Stimulated activated CD8-positive, alpha-beta memory T cell treated with anti-CD3 and anti-CD28 coated beads, Interleukin-12 subunit alpha, Interleukin-12 subunit beta, amount 100 ng/mL, for 1 hour (primary cell): Measurements from ENCODE around the gene METTL25.

Source experiments
- DNase-seq: peaks from one replicate; pipeline ENCODE4 v3.0.0-alpha.2; 2020; ENCODE audit warnings: low read depth

METTL25 gene

DNA sequence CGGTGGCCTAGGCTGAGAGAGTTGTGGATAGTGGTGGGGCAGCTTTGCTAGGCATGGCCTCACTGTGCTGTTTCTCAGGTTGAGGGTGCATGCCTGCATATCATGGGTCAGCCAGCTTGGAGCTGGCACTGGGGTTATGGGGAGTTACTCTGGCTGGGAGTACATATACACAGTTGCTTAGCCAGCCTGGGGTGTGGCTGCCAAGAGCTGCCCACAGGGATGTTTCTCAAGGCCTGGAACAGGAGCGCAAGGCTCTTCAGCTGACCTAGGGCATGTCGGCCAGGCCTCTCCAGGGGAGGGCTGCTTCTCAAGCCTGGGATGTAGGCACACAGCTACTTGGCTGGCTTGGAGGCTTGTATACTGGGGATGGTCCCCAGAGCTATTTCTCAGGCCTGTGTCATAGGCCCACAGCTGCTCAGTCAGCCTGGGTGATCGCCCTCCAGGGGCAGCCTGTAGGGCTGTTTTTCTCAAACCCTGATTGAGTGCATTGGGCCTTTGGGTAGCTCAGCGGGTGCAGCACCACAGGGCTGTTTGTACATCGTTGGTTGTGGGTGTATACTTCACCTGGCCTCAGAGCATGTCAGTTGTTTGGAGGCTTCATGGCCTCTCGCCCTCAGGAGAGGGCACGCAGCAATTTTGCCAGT, 114.9 kb downstream of the METTL25 start:
- DNase-seq, result no peak

DNA sequence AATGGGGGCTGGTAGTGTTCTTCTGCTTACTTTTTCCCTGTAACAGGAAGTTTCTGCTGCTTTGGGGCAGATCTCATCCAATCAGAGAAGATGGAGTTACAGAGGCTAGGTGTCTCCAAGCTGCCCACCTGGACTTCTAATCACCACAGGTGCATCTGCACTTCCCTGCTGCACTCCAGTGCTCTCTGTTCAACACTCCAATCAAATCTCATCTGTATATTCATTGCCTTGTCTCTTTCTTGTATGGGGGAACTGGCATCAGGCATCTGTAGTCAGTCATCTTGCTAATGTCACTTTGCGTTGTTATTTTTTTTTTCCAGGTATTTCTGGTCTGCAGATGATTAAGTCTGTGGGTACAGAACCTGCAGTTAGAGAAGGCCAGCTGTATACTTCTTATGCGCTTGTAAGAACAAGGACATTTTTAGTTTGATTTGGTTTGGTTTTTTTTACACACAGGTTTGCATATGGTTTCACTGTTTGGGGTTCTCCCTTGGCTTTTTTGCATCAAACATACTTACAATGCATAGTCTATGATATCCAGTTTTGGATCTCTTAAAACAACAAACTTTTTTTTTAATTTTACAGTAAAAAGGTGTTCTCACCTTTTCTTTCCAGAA, 116.0 kb downstream of the METTL25 start:
- no peak for DNase-seq

DNA sequence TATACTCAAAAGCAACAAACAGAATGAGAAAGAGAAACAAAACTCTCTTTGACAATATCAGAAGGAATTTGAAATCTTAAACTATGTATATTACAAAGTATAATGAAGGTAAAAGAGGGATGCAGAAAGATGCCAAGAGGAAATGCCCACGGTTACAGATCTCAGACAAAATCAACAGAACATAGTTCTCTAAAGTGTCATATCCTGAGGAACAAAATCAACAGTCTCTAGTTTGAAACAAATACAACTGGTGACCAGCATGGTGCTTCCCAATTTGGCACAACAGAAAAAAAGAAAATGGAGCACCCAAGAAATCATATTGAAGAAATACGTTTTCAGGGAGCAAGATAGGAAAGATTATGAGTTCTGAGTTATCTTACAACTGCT, 116.5 kb downstream of the METTL25 start:
- no peak for DNase-seq

DNA sequence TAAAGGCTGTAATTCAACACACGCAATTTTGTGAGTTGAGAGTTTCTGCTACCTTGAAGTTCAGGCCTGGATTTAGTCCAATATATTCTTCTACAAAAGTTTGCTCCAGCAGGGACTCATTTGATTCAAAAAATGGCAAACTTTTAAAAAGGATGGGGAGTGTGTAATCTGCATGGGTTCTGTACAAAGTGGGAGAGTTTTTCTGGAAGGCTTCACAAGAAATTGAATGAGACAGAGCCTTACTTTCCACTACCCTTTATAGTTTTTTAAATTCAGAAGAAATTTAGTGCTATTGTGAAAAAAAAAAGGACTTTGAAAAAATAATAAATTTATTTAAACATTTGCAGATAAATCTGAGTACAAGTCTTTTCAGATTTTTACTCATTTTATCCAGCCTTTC, 116.9 kb downstream of the METTL25 start:
- DNase-seq, result no peak

DNA sequence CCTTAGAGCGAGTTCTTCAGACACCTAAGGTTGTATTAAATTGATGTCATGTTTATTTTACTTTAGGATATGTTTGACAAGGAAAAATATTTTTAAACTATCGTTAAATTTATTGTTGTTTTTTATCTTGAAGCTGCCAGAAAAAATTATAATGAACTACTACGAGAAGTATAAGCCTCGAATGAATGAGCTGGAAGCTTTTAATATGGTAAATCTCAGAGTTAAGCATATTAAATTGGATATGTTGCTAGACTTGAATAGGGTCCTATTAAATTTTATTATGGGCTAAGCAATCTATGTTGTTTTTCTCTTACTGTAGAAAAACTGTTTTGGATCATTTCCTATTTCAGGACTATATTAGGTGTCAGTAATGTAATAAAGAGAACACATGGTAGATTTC, 118.2 kb downstream of the METTL25 start:
- DNase-seq, result no peak

DNA sequence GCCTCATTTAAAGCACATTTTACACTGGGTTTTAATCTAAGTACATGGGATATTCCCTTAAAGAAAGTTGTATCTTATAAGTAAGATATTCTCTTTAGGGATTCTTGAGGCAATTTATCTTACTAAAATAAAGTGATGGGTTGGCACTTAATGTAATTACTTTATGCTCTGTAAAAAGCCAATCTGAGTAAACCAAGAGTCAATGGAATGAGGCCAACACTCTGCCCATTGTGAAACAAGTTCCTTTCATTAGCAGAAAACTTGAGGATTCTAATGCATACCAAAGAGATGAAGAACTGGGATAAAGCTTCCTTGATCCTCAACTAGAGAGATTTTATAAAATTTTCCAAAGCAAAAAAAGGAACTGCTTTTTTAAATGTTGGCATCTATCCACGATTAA, 121.2 kb downstream of the METTL25 start:
- DNase-seq, result no peak

DNA sequence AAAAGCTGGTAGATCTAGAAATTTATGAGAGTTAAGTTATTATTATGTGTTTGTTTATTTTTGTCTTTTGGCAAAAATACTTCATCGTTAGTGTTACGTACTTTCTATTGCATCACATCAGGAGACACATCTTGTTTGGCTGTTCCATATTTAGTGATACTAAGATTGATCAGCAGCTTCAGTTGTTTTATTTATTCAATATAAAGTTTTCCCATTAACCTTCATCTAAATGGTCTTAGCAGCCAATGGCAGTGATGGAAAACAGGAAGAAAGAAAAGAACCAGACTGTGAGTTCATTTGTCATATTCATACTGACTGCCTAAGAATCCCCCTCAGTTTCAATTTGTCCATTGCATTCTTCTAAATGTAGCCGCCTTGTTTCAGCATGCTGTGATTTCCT, 122.3 kb downstream of the METTL25 start:
- no peak for DNase-seq

DNA sequence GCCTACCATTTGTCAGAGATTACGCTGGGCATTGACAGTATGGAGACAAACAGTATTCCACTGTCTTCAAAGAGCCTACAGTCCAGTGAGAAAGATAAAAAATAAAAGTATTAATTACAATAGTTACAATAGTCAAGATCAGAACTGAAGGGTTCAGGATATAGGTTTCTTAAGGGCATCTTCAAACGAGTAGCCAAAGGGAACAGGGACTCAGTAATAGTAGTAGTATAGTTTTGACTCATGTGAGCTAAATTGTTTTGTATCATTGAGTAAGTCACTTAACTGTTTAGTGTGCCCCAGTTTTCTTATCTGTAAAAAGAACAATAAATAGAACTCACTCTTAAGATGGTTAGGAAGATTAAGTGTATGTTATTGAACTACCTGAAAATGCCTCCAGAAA, 123.6 kb downstream of the METTL25 start:
- DNase-seq, result no peak

DNA sequence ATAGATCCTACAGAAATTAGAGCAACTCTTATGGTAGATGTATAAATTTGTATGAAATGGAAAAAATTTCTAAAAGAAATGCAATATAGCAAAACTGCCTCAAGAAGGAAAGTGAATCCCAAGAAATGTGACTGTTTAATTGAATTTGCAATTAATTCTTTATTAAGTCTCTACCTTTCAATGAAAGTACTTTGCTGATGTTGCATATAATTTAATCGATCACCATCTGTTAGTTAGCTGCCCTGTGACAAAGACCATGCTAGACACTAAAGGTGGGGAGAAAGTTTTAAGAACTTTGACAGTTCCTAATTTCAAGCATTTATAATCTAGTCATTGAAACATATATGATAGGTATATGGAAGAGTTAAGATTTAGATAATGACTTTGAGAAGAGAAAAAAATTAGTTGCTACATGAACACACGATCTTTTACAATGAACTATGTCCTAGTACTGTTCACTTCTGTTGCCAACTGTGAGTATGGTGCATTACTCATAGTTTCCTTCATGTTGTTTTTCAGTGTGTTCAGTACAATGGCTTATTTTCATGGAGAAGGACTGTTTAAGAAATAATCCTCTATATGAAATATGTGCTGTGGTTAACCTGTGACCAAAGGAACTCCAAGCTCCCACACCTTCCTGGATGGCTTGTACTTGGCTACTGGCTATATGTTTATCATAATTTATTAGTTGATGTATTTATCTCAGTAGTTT, 128.4 kb downstream of the METTL25 start:
- DNase-seq, result no peak

DNA sequence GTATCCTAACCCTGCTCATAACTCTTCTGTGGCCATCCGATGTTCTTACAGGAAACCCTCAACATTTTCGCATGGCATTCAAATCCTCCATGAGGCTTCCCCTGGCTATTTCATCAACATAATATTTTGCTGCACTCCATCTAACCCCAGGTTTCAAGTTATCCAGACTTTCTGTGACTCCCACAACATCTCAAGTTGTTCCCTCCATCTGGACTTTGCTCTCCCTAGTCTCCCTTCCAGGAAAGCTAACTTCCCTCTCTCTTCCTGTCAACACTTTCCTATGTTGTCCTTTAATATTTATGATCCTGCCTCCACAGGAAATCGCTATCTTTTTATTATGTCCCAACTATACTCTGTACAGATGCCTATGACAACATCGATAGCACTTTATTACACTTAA, 146.1 kb downstream of the METTL25 start:
- DNase-seq, result no peak

DNA sequence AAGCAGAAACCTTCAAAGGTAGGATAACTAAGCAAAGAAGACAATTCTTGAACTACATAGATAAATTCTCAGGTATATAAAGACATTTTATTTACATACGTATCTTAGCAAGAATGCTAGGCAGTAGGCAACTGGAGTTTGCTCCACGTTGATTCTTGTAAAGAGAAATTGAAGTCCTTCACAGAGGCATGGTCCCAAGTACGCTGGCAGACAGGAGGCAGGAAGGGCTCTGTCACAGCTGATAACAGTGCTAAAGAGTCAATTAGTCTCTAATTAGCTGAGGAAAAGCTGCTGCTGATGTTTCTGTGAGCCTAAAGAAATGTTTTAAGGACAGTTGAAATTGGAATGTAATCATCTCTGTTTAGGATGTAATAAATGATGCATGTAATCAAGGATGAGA, 146.8 kb downstream of the METTL25 start:
- no peak for DNase-seq

DNA sequence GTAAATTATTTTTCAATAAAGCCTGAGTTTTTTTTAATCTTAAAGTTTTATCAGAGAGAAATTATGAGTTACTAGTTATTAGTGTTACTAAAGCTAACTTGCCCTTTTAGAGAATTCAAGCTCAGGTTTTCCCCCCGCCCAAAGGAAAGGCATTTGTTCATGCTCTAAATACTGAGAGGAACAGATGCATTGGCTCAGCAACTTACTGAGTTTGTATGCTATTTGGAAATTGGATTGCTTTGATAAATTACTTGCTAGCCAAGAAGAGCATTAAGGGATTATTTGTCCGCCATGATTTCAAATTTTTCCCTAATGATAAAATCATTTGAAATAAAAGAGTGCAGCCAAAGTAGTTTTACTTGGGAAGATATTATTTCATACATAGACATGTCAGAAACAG, 149.4 kb downstream of the METTL25 start:
- no peak for DNase-seq

DNA sequence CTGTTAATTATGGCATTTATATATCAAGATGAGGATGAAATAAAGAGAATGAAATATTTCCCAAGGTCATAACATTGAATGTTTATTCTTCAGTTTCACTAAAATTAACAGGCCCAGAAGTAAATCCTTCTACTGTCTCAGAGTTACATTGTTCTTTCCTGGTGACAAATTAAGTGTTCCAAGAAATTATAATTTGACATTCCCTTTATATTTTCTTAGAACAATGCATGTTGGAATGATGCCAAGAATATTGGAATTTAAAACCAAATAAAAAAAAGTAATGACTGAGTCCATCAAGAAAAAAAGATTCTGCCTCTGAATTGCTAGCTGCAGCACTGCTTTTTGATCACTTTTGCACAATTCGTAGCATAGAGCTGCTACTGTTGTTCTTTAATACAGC, 152.1 kb downstream of the METTL25 start:
- no peak for DNase-seq

DNA sequence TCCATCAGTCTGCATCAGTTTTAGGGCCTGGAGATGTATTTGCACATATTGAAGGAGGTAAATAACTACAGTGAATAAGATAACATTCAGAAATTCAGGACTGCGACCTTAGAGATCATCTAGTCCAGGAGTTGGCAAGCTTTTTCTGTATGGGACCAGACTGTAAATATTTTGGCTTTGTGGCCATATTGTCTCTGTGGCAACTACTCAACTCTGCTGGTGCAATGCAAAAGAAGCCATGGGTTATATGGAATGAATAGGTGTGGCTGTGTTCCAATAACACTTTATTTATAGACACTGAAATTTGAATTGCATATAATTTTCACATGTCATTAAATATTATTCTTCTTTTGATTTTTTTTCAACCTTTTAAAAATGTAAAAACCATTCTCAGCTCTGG, 156.6 kb downstream of the METTL25 start:
- no peak for DNase-seq

DNA sequence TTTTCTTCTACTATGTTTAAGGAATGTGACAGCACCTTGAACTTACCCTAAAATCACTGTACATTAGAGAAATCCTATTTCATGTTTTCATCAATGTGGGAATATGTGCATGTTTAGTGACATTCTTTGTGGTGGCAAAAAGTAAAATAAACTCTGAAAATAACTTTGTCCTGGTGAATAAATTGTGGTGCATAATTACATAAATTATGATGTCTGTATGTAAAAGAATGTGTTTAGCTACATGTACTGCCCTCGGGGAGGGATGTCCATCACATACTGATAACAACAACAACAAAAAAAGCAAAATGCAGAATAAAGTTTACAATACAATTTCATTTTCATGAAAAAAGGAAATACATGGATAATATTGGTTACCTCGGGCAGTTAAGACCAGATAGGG, 157.3 kb downstream of the METTL25 start:
- DNase-seq, result no peak

DNA sequence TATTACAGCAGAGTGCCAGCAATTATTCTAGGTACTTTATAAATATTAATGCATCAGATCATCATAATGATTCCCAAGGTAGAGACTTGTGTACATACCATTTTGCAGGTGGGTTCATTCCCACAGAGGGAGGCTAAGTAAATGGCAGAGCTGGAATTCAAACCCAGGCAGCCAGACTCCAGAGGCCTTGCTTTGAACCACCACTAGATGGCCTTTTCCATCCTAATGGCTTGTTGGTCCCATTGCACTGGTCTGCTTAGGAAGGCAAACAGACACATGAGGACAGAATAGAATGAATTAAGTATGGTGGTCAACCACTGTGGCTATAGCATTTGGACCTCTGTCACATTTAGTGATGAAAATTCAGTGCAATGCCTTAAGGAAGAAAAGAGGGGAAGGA, 158.7 kb downstream of the METTL25 start:
- no peak for DNase-seq

DNA sequence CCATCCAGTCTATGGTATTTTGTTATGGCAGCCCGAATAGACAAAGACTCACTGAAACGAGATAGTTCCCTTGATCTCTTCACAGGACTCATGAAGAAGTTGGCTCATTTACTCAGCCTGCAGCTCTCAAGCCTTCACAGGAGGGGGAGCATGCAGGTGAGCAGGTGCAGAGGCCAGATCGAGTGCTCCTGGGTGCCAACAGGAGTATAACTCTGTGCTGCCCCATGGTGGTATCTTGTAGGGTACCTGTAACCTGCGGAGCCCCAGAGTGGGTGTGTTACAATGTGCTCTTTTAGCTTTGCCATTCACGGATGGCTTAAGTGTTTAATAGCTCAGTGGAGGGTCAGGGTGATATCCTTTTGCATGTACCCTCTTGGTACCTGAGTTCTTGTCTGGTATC, 159.5 kb downstream of the METTL25 start:
- no peak for DNase-seq

DNA sequence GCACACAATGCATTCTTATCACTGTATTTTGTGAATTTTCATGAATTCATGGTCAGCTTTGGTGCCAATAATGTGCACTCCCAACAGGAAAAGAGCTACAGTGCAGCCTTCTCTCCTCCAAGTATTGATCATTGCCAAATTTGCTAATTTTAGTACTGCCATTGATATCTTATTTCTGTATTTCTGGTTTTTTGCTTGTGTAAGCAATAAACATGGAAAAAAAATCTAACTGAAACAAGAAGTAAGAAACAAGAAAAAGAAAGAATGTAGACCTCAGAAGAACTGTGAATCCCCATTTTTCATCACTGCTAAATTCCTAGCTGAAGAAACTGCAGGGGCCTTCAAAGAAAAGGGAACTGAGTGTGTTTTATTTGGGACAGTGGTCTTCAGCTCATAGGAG, 161.2 kb downstream of the METTL25 start:
- DNase-seq, result no peak

DNA sequence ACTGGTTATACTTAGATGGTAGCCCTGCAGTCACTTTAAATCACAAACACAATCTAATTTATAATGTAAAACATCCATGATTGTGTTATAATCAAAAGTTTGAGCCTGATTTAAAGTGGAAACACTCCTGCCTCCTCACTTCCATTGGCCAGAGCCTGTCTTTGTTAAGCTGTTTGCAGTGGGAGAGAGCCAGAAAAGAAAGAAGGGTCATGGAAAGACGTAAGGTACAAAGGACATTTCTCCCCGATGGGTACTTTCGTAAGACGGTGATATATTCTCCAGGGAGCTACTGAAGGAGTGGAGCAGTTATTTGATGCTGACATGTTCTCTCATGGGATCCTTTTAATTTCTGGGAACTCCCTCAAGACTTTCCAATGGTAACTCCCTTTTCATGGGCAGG, 164.0 kb downstream of the METTL25 start:
- no peak for DNase-seq

DNA sequence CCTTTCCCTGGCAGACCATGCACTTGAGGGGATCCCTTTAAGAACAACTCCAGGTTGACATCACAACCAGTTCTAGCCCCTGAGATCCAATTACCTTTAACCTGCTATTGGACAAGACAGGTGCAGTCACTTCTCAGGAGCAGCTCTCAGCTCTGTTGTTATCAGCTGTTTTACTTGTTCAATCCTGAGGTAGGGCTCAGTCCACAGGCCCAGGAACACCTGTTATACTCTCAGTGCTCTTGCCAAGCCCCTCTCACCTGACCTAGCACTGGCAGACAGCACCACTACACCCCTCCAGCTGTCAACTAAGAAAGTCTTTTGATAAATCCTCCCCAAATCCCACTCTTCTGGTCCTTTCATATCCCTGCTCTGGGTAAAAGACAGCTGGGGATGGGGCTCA, 164.4 kb downstream of the METTL25 start:
- no peak for DNase-seq

DNA sequence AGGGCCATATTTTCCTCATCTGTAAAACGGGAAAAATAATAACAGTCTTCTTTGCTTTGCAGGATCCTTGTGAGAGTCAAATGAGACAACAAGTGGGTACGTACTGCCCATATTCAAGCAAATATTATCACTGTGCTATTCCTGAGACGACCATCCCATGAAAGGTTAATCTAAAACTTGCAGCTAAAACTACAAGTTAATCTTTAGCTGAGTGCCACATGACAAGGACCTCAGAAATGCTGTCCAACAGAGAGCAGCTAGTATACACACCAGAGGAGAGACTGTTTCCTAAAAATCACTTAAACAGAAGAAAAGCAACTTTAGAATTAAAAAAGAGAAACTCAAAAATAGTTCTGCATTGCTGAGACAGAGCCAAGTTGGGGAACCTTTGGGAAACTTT, 165.7 kb downstream of the METTL25 start:
- no peak for DNase-seq

DNA sequence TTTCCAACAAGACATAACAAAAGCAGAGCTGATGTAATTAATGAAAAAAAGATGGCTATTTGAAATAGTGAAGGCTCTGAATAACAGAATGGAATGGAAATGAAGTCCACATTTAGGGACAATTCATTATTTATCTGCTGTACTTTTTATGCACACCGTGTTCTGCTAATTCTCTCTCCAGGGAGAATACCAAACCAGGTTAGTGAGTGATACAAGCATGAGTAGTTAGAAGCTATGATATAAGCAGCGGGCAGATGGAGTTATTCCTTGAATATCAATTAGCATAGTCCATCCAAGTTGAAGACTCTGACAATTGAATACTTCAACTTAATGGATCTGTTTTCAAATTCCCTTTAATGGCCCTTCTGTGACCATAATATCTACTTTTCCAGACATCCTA, 166.3 kb downstream of the METTL25 start:
- DNase-seq, result no peak

DNA sequence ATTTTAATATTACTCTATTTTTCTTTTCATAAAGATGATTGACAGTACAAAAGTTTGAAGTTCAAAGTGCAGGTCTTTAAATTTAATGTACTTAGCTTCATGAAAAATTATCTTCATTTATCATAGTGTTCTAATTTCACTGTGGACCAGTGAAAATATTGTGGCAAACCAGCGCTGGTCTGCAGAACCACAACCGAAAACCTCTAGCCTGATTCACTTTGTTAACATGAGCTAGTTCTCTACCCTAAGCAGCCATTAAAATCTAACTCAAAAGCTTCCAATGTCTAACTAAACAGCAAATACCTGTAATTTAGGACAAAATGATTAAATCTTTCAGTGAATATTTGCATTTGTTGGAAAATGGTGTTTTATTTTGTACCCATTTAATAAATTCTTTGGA, 167.3 kb downstream of the METTL25 start:
- no peak for DNase-seq
